ENCODE results near the gene SENP8. TPM values are rescaled to one million over a fixed set of nuclear protein-coding genes. Genes with fewer than 3 reads are reported as not detected.

The SENP8 gene
- total RNA-seq, 1 donor from 2014 or later: 1.5 TPM

GRCh38 chr15:72173864-72174550 is 55.8 kb downstream of the SENP8 start:
- peak; percentile 68 for DNase-seq (ENCODE audit: low spot score)

- DNase-seq (ENCODE audit: low spot score): peak; percentile 75
Measured at GRCh38 chr15:72174551-72175165, 56.5 kb downstream of the SENP8 start.

GRCh38 chr15:72175186-72176044 is 57.2 kb downstream of the SENP8 start:
- DNase-seq (ENCODE audit: low spot score): peak; percentile 71

- peak; percentile 76 for DNase-seq (ENCODE audit: low spot score)
Measured at GRCh38 chr15:72176159-72176558, 58.0 kb downstream of the SENP8 start.

- peak; percentile 2 for DNase-seq (ENCODE audit: low spot score)
Measured at GRCh38 chr15:72176743-72177142, 58.5 kb downstream of the SENP8 start.

- peak; percentile 57 for DNase-seq (ENCODE audit: low spot score)
Measured at GRCh38 chr15:72178976-72179585, 60.9 kb downstream of the SENP8 start.

GRCh38 chr15:72179950-72180581 is 61.9 kb downstream of the SENP8 start:
- peak; percentile 82 for DNase-seq (ENCODE audit: low spot score)

GRCh38 chr15:72180761-72181324 is 62.6 kb downstream of the SENP8 start:
- peak; percentile 57 for DNase-seq (ENCODE audit: low spot score)

- DNase-seq (ENCODE audit: low spot score): no peak
Measured at GRCh38 chr15:72182244-72182643, 64.0 kb downstream of the SENP8 start.

GRCh38 chr15:72182673-72183072 is 64.5 kb downstream of the SENP8 start:
- peak; percentile 24 for DNase-seq (ENCODE audit: low spot score)

GRCh38 chr15:72183781-72184164 is 65.6 kb downstream of the SENP8 start:
- DNase-seq (ENCODE audit: low spot score): peak; percentile 62

GRCh38 chr15:72184165-72184811 is 66.1 kb downstream of the SENP8 start:
- no peak for DNase-seq (ENCODE audit: low spot score)

- no peak for DNase-seq (ENCODE audit: low spot score)
Measured at GRCh38 chr15:72189250-72189902, 71.2 kb downstream of the SENP8 start.

- DNase-seq (ENCODE audit: low spot score): no peak
Measured at GRCh38 chr15:72192416-72192815, 74.2 kb downstream of the SENP8 start.

Other genes starting within 250 kb of the SENP8 start
- gene MYO9A, start 253 bp upstream of the SENP8 start, total RNA-seq: 47.1 TPM
- gene GRAMD2A, start 79.4 kb downstream of the SENP8 start, total RNA-seq: not detected
- gene PKM, start 112.8 kb downstream of the SENP8 start, total RNA-seq: 414 TPM
- gene PARP6, start 154.2 kb downstream of the SENP8 start, total RNA-seq: 61.3 TPM
- gene CELF6, start 201.8 kb downstream of the SENP8 start, total RNA-seq: 1.6 TPM

Data from mesenteric fat pad (tissue), 1 donor.